ENCODE data around the gene PTGES3L. TPM values are rescaled to one million over a fixed set of nuclear protein-coding genes. Genes with fewer than 3 reads are reported as not detected.
A peak's percentile ranks its signal among the peaks of the same experiment; 100 is the strongest.

The PTGES3L gene
- total and polyA plus RNA-seq, 2 experiments from 2014 or later = 2.3 to 2.5 TPM

GRCh38 chr17:42997984-42998938, 18.4 kb upstream of the PTGES3L start, which contains the start of gene RPL27 (continued):
- TF ChIP-seq REST (IDR thresholded peaks at IDR 0.05; ENCODE audit: unreplicated experiment) = no peak
- no peak for TF ChIP-seq ZNF114 (CRISPR knock-in tag; IDR thresholded peaks at IDR 0.05)
- no peak for TF ChIP-seq ZNF331 (CRISPR knock-in tag; IDR thresholded peaks at IDR 0.05; ENCODE audit: low read depth)
- TF ChIP-seq POLR2AphosphoS5 (IDR thresholded peaks at IDR 0.05; ENCODE audit: low read depth) = peak; percentile 78

GRCh38 chr17:42997390-42997983, 17.6 kb upstream of the PTGES3L start:
- ATAC-seq (peak; percentile 4; the same call in 2 of the 3 replicates), DNase-seq (ENCODE audit: low spot score) (no peak)
- 0 out of 2 replicates have a peak overlapping the region, but pooled peaks have one; percentile 2 for H3K27ac ChIP-seq (ENCODE audit: low read depth)
- no peaks in the 10 kb centered on the region for H3K9me3 Mint-ChIP-seq
- H3K9me2 ChIP-seq (ENCODE audit: insufficient read depth) = no peaks in the 10 kb centered on the region
- H3K4me1 Mint-ChIP-seq = peaks cover 15% of the 10 kb centered on the region
- H3K27me3 Mint-ChIP-seq (ENCODE audit: insufficient read depth, low read depth, poor library complexity) = peaks cover 23% of the 10 kb centered on the region
- H3K4me3 ChIP-seq = peak overlapping the region; percentile 42
- peak overlapping the region; percentile 99 for H3K27ac Mint-ChIP-seq
- peak overlapping the region; percentile 98 for H3K4me3 Mint-ChIP-seq
- H4K20me1 ChIP-seq (replicated peaks; ENCODE audit: insufficient read depth) = peaks cover 24% of the 10 kb centered on the region
- no peaks in the 10 kb centered on the region for H3K27me3 ChIP-seq (ENCODE audit: insufficient read depth)
- H3F3A ChIP-seq (replicated peaks; ENCODE audit: low read depth) = peaks cover 42% of the 10 kb centered on the region
- peak overlapping the region; percentile 69 for H3K4me2 ChIP-seq
- peaks cover 40% of the 10 kb centered on the region for H3K36me3 ChIP-seq (ENCODE audit: insufficient read depth)
- H3K79me2 ChIP-seq (replicated peaks; ENCODE audit: insufficient read depth) = peaks cover 21% of the 10 kb centered on the region
- H3K4me1 ChIP-seq (ENCODE audit: insufficient read depth) = peaks cover 13% of the 10 kb centered on the region
- H2AFZ ChIP-seq = peak overlapping the region; percentile 74; the same call in 1 of the 2 replicates
- H3K36me3 Mint-ChIP-seq (ENCODE audit: low read depth) = peaks cover 58% of the 10 kb centered on the region
- TF ChIP-seq REST (IDR thresholded peaks at IDR 0.05; ENCODE audit: unreplicated experiment) (no peak), EZH2 (IDR thresholded peaks at IDR 0.05; ENCODE audit: low read depth, unreplicated experiment) (no peak), ZNF462 (CRISPR knock-in tag; IDR thresholded peaks at IDR 0.05) (no peak), JUNB (IDR thresholded peaks at IDR 0.05; ENCODE audit: unreplicated experiment) (no peak), ZNF114 (CRISPR knock-in tag; IDR thresholded peaks at IDR 0.05) (no peak)
